Transverse colon (tissue), 3 donors: Measurements from ENCODE around the gene MEGF11.

ENCODE experiments used
- EP300 ChIP-seq: sonication (generic); formaldehyde crosslinking; IDR thresholded peaks from one replicate; pipeline ENCODE4 v1.6.1; 2017; ENCODE audit warnings: antibody characterized with exemption, low read depth
- TF ChIP-seq, protein P1 (sequence below), 5 experiments: fragments of 200-600 bp in 3 of 5; fragments of 450-650 bp in 2 of 5; sonication (generic) in 3 of 5; IDR thresholded peaks; 1 replicate in 2 of 5; 2 replicates in 3 of 5; pipeline ENCODE4 v1.5.1; 2016 to 2017; ENCODE audit warnings: antibody characterized with exemption in 5 of 5, inconsistent platforms in 3 of 5, mild to moderate bottlenecking in 2 of 5, moderate library complexity in 1 of 5

- TF ChIP-seq, protein P1, sequence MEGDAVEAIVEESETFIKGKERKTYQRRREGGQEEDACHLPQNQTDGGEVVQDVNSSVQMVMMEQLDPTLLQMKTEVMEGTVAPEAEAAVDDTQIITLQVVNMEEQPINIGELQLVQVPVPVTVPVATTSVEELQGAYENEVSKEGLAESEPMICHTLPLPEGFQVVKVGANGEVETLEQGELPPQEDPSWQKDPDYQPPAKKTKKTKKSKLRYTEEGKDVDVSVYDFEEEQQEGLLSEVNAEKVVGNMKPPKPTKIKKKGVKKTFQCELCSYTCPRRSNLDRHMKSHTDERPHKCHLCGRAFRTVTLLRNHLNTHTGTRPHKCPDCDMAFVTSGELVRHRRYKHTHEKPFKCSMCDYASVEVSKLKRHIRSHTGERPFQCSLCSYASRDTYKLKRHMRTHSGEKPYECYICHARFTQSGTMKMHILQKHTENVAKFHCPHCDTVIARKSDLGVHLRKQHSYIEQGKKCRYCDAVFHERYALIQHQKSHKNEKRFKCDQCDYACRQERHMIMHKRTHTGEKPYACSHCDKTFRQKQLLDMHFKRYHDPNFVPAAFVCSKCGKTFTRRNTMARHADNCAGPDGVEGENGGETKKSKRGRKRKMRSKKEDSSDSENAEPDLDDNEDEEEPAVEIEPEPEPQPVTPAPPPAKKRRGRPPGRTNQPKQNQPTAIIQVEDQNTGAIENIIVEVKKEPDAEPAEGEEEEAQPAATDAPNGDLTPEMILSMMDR (IDR thresholded peaks at IDR 0.05): no peak
- no peak for TF ChIP-seq EP300
Observed at GRCh38 chr15:65960586-65960985, 293.0 kb downstream of the MEGF11 start.
